Fibroblast of the conjunctiva (primary cell): ENCODE results near the gene SYS1.
"Not testable (repeated sequence)": the region's sequence is repeated elsewhere in the genome, so short reads cannot be mapped to it uniquely, and the experiment has no call there.

Experiments used
- DNase-seq: peaks from one replicate; pipeline ENCODE4 v3.0.0-alpha.2; 2010; ENCODE audit warnings: low read depth

The SYS1 gene

DNA sequence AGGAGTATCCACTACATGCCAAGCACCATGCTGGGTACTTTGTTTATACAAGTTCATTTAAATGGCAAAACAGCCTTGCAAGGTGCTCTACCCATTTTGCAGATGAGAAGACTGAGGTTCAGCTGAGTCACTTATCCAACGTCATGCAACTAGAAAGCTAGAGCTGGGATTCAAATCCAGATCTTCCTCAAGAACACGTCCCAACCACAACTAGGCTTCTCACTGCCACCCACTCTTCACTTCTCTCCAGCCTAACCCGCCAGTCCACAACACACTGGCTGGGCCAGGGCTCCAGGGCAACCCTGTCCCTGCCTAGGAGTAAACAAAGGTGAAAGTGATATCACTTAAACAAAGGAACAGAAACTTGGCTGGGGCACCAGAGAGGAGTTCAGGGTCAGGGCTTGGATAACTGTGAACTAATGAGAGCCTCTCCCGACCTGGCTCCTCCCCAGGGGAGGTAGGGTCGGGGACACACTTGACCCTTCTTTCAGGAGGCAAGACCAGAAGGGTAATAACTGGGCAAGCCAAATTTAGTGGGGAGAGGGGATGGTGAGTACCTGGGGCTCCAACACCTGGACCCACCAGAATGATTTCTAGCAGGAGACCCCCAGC, 22.6 kb upstream of the SYS1 start:
- no peak for DNase-seq

DNA sequence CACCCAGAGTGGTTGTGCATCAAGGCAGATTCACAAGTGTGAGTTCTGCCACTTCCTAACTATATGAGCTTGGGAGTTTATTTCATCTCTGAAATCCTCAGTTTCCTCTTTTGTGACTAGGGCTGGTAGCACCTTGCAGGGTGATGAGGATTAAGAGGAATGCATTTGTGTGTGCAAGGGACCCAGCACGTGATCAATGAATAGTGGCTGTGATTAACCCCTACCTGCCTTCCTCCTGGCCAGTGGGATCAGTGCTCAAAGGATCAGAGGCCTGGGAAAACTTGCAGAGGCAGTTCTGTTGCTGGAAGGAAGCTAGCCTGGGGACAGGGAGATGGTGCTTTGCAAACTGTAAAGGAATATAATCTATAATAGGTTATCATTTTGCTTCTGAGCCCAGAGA, 22.0 kb upstream of the SYS1 start:
- DNase-seq = no peak

DNA sequence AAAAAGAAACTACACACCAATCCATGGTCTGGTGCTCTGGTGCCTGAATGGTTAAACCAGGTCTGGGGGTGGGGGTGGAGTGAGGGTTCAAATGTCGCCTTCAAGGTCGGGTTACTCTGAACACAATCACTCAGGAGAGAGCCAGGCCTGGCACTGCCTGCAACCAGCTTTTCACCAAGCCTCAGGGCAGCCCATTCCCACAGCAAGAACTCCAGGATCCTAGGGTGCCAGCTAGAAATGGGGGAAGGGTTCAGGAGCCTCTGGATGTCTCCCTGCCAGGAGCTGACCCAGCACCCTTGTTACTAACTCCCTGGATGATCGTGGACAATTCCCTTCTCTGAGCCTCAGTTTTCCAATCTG, 21.4 kb upstream of the SYS1 start:
- no peak for DNase-seq

DNA sequence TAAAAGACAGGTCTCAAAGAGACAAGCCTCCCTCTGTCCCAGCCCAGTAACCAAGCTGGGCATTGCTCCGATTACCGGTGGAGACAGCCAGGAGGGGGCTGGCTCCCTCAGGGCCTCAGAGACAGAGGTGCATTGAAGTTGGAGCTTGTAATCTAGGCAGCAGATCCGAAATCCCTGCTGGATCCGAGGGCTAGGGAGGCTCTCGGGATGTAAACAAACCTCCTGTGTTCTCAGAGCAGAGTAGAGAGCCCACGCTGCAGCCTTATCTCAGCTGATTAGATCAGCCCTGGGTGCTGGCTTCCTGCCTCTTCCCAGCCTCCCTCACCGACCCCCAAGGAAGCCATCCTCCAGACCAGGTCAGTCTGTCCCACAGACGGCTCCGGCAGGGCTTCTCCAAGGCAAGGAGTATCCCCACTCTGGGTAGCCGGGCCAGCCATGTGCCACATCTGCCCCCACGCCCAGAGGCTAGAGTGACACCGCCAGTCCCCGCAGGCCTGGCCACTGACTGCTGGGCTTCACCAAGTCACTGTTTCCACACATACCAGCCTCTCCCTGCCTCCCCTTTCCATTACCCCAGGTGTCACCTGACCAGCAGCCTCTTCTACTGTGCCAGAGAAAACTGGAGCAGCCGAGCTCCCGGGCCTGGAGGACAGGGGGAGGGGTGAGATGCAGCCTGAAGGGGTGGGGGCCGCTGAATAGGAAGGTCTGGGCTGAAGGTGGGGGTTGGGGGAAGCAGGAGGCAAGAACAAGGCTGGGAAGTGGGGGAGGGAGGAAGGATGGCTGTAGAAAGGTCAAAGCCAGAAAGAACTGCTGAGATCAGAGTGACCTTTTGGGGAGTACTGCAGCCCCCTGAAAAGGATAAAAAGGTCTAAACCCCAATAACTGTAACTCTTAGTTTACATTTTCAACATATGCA, 20.8 kb upstream of the SYS1 start:
- no peak for DNase-seq

DNA sequence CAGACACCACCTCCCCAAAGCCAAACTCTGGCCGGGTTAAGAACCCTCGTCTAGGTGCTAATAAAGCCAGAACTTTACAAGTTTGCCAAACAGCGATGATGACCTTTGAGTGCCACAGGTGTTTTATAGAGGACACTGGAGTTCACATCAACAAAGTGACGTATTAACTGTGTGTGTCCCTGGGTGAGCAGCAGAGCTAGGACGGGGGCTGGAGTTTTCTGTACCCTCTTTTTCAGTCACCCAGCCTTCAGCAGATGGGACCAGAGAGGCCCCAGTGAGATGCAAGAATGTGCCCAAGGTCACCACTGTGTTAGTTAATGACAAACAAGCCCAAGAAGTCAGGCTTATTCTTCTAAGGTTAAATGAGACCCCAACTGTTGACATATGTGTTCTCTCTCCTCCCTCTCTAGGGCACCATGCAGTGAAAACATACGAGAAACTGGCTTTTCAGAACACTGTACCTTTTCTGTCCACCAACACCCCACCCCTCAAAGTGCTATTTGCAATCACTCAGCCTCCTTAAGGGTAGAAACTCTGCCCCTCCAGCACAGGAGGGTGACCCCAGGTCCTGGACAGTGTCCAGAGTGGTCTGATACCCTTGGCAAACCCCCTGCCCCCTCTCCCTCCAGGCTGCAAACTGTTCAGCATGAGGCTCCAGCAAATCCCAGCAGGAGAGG, 20.0 kb upstream of the SYS1 start:
- DNase-seq = no peak

DNA sequence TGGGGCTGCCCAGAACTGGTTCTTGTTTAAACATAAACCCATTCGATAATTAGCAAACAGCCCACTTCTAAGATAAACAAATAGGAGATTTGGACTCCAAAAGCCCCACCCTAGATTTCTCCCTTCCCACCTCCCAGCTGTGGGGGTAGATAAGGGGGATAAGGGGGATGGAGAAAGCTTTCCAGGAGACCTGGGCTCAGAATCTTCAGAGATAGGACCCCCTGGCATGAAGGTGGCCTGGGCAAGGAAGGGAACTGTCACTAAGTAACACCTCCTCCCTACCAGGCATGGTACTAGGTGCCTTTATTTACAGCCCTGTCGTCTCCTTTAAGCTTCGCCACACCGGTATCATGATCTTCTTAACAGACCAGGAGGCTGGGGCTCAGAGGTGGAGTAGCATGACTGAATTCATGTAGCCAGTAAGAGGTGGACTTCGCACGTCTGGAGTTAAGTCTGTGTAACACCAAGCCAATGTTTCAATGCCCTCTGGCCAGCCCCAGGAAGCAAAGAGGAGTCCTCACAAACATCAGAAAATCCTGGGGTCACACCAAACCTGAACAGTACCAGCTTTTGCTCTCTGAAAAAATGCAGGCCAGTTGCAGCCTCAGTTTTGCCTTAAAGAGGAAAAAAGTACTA, 19.3 kb upstream of the SYS1 start:
- no peak for DNase-seq

DNA sequence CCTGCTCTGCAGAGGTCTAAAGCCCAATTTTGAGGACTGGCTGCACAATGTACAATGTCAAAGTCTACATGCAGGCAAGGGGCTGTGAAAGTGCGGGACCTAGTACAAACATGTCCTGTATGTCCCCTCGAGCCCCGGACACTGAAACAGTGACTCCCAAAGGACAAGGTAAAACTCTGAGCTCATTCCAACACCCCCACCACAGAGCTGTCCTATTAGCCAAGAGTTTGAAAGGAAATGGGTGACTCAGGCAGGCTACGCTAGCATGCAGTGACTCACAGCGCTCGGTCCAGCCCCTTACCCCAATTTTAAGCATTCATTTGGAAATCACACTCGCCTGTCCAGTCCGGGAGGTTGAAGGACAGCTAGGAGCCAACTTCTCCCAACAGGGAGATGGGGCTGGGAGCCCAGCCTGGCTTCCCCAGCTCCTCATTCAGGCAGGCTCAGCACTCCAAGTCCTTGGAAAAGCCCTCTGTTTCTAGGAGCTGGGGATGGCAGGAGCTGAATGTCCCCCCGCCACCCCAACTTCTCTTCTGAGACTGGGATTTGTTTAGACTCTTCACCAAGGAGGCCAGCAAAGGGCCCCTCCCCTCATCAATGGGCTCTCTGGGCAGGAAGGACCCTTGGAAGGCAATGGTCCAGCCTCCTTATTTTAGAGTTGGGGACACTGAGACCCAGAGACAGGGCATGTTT, 18.6 kb upstream of the SYS1 start:
- DNase-seq = peak; percentile 82

DNA sequence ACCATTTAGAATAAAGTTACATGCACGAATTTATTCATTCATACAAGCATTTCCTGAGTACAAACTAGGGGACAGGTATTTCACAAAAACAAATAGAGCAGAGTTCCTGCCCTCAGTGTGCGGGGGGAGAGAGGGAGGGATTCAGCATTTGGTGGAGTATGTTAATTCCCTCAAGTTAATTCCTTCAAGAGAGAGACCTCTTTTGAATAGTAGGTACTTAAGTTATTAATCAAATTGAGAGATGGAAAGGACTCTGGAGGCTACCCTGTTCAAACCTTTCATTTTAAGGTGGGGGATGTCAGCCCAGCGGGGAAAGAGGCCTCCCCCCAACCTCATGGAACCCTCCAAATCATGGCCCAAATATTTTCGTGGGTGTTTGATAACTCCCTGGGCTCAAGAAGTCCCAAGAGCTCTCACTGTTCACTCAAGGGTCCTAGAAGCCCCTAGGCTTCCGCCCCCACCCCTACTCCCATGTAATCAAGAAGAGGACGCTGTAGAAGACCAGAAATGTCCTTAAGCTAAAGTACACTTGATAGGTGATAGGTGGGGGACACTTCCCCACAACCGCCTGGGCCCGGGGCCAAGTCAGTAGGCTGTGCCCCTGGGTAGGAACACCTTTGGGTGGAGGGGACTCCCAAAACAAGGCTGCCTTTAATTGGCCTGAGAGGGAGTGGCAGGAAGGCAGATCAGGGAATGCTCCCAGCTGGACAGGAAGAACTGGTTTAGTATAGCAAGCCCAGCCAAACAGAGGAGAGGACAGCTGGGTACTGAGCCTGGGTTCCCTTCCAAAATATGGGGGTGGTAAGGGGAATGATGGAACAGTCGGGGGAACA, 17.6 kb upstream of the SYS1 start:
- DNase-seq = no peak

DNA sequence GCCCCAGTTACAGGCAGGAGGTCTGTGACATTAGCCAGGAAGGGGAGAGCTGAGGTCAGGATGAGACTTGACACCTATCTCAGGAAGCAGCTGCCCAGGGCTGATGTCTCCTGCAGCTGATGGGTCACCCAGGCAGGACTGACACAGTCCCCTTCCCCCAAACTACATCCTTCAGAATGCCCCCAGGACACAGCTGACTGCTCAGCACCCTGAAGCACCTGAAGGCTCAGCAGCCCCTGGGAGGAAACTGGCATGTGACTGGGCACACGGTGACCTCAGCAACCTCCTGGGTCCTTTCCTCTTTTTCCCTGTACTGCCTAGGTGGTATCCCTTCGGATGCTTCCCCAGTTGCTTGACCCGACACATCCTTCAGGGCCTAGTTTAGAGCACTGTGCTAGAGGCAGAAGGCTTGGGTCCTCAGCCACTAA, 16.7 kb upstream of the SYS1 start:
- no peak for DNase-seq

DNA sequence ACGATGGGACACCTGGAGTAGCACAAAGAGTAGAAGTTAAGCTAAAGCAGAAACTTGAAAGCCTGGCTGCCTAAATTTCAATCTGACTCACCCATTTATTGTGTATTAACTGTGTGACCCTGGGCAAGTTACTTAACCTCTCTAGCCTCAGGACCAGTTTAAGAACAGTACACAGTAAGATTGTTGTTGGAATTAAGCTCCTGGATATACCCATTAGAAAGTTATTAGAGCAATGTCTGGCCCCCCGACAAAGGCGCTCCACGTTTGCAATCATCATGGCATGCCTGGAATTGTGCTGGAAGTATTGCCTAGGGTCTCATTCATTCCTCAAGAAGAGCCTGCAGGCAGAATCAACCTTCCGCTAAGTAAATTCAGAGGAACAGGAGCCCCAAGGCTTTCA, 16.1 kb upstream of the SYS1 start:
- no peak for DNase-seq

DNA sequence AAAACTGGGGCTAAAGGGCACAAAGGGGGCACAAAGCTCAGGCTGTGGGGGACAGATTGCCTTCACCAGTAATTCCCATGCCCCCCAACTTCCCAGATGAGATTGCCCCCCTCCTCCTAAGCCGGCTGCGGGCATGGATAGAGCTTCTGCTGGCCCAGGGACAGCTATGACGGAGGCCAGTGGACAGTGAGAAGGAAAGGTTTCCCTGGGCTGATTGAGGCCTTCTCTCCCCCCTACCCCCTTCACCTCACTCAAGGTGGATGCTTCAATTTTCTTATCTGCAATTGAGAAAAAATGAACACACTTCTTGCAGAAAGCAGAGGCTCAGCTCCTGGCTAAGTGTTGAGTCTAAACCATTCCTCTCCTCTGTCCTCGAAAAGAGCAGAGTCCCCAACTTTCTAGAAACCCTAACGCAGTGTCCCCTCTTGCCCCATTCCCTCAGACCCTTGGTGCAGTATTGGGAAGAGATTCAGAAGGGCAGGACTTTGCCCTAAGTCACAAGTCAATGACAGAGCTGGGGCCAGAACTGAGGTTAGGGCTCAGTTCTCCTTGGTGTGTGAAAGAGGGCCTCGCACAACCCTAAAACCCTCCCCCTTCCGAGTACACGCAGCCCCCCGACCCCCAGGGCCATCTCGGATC, 15.5 kb upstream of the SYS1 start:
- no peak for DNase-seq

DNA sequence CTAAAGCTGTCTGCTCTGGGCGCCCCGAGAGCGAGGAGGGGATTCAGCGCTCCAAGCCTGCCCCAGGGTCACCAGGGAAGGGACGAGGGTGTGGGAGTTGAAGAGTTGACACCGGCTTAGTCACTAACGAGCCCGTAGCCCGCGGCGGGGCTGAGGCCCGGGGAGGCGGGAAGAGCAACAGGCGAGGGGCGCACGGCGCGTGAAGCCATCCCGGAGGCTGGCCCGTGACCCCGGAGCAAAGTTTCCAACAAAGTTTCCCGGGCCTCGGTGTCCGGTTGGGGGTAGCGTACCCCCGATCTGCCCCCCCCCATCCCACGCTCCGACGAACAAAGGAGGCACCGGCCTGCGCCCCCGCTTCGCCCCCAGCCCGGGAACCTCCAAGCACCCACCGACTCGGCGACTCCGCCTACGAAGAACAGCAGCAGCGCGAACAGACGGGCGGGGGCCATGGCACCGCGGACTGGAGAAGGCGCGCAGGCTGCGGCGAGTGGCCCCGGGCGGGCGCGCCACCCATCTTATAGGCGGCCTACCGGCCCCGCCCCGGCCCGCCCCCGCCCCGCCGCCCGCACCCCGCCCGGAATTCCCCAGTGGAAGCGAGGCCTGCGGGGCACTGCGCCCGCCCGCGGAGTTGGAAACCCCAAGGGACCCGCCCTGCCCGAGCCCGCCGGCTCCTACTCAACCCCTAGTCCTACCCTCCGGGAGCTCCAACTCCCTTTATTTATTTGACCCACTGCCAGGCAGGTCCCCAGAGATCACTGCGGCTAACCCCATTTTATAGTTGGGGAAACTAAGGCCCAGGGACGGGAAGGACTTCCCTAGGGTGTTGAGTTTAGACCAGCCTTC, 14.8 kb upstream of the SYS1 start, which contains the start of gene SDC4:
SDC4 (minus strand) TSS at position 489 of the 843 bp plus-strand sequence; CDS start at position 449, 40 bp downstream.
- no peak for DNase-seq

DNA sequence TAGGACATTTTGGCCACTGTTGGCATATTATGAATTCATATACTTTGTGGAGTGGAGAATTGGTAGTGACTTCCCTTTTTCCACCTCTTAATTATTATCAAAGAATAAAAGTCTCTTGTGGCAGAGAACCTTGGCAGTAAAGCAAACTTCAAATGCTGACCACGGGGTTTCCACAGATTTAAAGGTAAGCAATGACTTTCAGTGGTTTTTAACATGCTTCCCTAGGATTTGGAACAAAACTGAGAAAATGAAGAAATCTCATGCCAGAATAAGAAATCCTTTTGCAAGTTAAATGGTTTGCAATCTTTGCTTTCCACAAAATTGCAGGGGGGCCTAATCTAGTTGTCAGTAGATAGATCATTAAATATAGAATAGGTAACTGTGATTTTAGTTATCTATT, 12.7 kb upstream of the SYS1 start:
- no peak for DNase-seq

DNA sequence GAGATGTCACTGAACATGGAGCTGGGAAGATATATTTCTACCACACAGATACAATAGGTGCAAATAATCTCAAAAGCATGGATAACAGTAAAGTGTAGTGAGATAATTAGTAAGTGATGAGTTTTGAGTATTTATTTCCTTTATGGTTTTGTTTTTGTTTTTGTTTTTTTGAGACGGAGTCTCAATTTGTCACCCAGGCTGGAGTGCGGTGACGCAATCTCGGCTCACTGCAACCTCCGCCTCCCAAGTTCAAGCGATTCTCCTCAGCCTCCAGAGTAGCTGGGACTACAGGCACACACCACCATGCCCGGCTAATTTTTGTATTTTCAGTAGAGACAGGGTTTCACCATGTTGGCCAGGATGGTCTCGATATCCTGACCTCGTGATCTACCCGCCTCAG, 12.2 kb upstream of the SYS1 start:
- not testable (repeated sequence) for DNase-seq

DNA sequence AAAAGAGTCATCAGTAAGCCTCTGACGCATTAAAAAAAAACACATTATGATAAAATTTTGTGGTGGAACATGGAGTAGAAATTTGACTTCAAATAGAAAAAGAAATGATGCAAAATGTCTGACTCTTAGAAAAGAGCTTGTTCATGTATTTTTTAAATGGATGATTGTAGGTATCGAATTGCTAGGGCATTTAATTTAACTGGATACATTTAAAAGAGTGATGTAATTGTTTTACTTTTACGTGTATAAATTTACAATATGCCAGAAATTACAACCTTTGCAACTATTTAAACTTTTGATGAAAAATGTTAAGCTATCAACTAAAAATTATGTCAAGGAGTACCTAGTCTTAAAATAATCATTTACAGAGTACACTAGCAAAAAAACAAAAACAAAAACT, 10.2 kb upstream of the SYS1 start:
- DNase-seq = no peak

DNA sequence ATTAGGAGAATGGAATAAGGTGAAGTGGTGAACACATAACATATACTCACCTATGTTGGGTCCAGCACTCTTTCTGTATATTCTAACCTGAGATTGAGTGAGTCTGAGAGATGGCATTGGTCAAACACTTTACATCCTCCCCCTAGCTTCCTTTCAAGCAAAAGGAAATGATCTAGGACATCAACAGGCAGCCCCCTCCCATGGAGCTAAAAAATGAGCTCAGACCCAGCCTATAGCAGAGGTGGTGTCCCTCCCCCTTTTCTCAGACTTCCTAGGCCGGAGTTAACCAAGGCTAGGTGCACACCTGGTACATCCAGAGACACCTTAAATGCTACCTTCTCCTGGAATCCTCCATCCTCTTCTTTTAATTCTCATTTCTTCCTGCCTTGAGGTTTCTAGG, 9.2 kb upstream of the SYS1 start:
- DNase-seq = no peak

DNA sequence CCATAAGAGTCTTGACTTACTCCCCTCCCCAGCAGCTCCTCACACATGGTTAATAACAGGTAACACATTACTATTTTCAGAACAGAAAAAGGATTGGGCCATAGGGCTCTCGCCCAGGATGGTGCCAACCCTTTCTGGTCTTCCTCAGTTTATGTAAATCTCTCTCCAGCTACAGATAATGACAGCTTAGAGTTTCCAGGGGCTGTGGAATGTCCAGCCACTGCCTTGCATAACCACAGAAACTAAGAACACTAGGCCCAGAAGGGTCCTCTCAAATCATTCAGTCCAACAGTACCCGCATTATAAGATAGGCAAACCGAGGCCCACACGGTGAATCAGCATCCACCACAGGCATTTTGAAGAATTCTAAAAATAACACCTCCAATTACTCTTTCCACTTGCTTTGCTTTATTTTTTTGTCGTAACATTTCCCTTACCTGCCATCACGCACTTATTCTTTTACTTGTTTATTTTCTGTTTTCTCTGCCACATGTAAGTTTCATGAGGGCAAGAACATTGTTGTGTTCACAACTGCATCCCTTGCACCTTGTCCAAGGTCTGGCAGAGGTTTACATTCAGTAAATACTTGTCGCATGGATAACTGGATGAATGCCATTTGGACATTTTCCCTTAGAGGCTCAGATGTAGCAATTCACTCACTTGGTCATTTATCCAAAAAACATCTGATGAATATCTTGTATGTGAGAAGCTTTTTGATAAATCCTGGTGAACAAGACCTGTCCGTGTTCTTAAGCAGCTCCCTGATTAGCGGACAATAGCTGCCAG, 8.3 kb upstream of the SYS1 start:
- no peak for DNase-seq

DNA sequence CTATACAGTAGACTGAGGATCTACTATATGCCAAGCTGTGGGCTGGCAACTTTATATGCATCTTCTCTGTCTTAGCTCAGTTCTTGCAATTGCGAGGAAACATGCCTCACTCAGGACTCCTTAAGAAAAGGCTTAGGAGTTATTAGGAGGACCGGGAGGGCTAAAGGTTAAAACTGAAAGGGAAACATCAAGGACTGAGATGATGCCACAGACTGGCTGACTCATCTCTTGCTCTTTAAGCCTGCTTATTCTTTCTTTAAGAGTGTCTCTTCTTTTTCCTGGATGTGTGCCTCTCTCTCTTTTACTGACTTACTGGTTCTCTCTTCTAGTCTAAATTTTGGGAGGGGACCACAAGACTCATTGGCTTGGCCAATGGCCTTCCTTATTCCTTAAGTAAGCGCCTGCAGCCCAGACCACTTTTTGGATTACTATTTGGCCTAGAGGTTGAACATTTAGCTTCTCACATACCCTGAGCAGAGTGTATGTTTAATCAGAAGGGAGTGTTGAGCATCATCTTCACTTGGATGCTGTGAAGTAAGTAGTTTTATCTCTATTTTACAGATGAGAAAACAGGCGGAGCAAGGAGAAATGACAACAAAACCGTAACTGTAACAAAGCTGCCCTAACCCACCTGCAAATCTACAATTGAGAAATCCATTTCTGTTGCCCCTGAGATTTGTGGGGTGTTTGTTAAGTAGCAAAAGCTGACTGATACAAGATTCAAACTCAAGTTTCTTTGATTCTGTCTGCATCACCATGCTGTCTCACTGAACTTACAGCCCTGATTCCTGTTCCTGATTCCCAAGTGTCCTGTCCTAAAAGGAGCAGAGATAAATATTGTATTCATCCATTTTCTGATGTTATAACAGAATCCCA, 7.5 kb upstream of the SYS1 start:
- peak; percentile 49 for DNase-seq
